ENCODE data around the gene ALPK3. TPM values are rescaled to one million over a fixed set of nuclear protein-coding genes. Genes with fewer than 3 reads are reported as not detected.

Gene ALPK3
- total RNA-seq, 1 experiment from 2014 or later = 2.0 TPM

- TF ChIP-seq JUND (IDR thresholded peaks at IDR 0.05) (no peak), EGR1 (IDR thresholded peaks at IDR 0.05; ENCODE audit: low read depth) (no peak), FOSL1 (IDR thresholded peaks at IDR 0.05; ENCODE audit: low read depth) (no peak), SRF (IDR thresholded peaks at IDR 0.05; ENCODE audit: low read depth) (no peak), CEBPB (IDR thresholded peaks at IDR 0.05; ENCODE audit: low read depth) (no peak), ATF3 (IDR thresholded peaks at IDR 0.05) (no peak), ELF1 (IDR thresholded peaks at IDR 0.05; ENCODE audit: borderline replicate concordance, low read depth) (no peak), EZH2phosphoT487 (IDR thresholded peaks at IDR 0.05; ENCODE audit: borderline replicate concordance) (no peak), EZH2 (IDR thresholded peaks at IDR 0.05) (no peak), ZNF274 (IDR thresholded peaks at IDR 0.05; ENCODE audit: low read depth, low read length) (no peak), TCF7L2 (IDR thresholded peaks at IDR 0.05; ENCODE audit: borderline replicate concordance, extremely low read depth, insufficient read depth, insufficient read length) (no peak), POLR2A (IDR thresholded peaks at IDR 0.05; ENCODE audit: borderline replicate concordance, extremely low read depth, insufficient read depth, insufficient read length) (no peak), ZBTB33 (IDR thresholded peaks at IDR 0.05; ENCODE audit: extremely low read depth, insufficient replicate concordance, low read length) (no peak), POLR2AphosphoS5 (IDR thresholded peaks at IDR 0.05; ENCODE audit: low read depth, low read length) (no peak), RAD21 (IDR thresholded peaks at IDR 0.05; ENCODE audit: low read depth) (no peak)
- RAD21 ChIA-PET (ENCODE audit: low non-redundant PET in 1 of 2, low total read pairs in 2 of 2, uncharacterized antibody in 2 of 2, unreplicated experiment in 2 of 2) = no interaction called here
- no peak for DNase-seq (ENCODE audit: low read depth, low spot score)
- Histone ChIP-seq H3K79me2 (ENCODE audit: insufficient read depth, low read length) (no peaks in the 10 kb centered on the region), H3K36me3 (ENCODE audit: control insufficient read depth in 1 of 2, insufficient read depth in 2 of 2, low read length in 2 of 2) (no peaks in the 10 kb centered on the region), H3K9me3 (ENCODE audit: control insufficient read depth in 1 of 2, insufficient read depth in 1 of 2, low read depth in 1 of 2, low read length in 2 of 2) (no peaks in the 10 kb centered on the region), H3K9me2 (ENCODE audit: insufficient read depth) (no peaks in the 10 kb centered on the region), H3K4me1 (ENCODE audit: control insufficient read depth in 1 of 2, insufficient read depth in 2 of 2, low read length in 2 of 2) (peaks cover 0 to 9% of the 10 kb centered on the region in 2 experiments; a peak in 3 of 4 replicates), H4K20me1 (ENCODE audit: insufficient read depth) (no peaks in the 10 kb centered on the region), H3K4me2 (ENCODE audit: low read length) (no peak overlapping the region), H3K27me3 (ENCODE audit: insufficient read depth, low read length) (no peaks in the 10 kb centered on the region), H3K4me3 (replicated peaks in 1 of 2; ENCODE audit: low read depth in 1 of 2, low read length in 2 of 2) (no peak overlapping the region), H3K27ac (ENCODE audit: low read depth, low read length) (no peak overlapping the region), H2AFZ (ENCODE audit: low read depth, low read length, poor library complexity, severe bottlenecking) (no peak overlapping the region), H3K9ac (ENCODE audit: low read length) (no peak overlapping the region)
- no peak for ATAC-seq
- no TSS peak for BruUV-seq (replicated peaks)
- intact Hi-C loops (cut with micrococcal nuclease) = no loop called here
- POLR2A ChIA-PET = no interaction called here
- CTCF ChIA-PET = no interaction called here
Measured at GRCh38 chr15:84880007-84880406, 62.9 kb downstream of the ALPK3 start.
